ENCODE measurements around the gene CD109.
A peak's percentile ranks its signal among the peaks of the same experiment; 100 is the strongest.
"Not testable (repeated sequence)": the region's sequence is repeated elsewhere in the genome, so short reads cannot be mapped to it uniquely, and the experiment has no call there.

The CD109 gene

DNA sequence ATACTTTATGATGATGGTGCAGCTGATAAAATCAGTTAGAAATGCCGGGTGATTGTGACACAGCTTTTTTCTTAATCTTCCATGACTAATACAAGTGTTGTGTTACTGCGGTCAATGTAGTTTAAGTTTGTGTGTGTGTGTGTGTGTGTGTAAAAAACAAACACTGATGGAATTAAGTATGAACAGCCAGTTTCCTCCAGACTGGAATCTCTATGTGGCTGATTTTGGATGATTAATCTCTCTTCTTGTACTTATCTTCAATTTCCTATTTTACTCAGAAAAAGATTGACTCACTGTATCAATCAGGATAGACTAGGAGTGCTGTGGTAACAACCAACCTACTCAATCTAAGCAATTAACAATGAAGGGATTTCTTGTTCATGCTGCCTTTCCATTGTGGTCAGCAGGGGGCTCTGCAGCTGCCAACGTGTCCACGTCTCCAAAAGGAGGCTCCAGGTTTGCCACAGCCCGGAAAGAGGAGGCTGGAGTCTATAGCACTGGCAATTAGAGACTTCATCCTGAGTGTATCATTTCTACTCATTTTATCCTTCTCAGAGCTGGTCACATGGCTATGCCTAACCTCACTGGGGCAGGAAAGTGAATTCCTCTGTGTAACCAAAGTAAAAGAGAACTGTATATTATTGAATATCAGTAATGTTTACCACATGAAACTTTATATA lies 107.7 kb downstream of the CD109 start:
- no peak overlapping the region for H3K4me3 ChIP-seq (ENCODE audit: low read length)
- TF ChIP-seq, protein P1, sequence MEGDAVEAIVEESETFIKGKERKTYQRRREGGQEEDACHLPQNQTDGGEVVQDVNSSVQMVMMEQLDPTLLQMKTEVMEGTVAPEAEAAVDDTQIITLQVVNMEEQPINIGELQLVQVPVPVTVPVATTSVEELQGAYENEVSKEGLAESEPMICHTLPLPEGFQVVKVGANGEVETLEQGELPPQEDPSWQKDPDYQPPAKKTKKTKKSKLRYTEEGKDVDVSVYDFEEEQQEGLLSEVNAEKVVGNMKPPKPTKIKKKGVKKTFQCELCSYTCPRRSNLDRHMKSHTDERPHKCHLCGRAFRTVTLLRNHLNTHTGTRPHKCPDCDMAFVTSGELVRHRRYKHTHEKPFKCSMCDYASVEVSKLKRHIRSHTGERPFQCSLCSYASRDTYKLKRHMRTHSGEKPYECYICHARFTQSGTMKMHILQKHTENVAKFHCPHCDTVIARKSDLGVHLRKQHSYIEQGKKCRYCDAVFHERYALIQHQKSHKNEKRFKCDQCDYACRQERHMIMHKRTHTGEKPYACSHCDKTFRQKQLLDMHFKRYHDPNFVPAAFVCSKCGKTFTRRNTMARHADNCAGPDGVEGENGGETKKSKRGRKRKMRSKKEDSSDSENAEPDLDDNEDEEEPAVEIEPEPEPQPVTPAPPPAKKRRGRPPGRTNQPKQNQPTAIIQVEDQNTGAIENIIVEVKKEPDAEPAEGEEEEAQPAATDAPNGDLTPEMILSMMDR (conservative IDR thresholded peaks at IDR 0.05; ENCODE audit: low read depth, low read length), result peak; percentile 79
- peak; percentile 84 for DNase-seq (ENCODE audit: low read depth)

GRCh38 chr6:73805221-73805620 lies 109.2 kb downstream of the CD109 start:
- DNase-seq (ENCODE audit: low read depth), result not testable (repeated sequence)

DNA sequence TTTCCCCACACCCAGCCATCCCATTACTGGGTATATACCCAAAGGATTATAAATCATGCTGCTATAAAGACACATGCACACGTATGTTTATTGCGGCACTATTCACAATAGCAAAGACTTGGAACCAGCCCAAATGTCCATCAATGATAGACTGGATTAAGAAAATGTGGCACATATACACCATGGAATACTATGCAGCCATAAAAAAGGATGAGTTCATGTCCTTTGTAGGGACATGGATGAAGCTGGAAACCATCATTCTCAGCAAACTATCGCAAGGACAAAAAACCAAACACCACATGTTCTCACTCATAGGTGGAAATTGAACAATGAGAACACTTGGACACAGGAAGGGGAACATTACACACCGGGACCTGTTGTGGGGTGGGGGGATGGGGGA lies 110.0 kb downstream of the CD109 start:
- DNase-seq (ENCODE audit: low read depth); H3K4me3 ChIP-seq (ENCODE audit: low read length): not testable (repeated sequence)

More at GRCh38 chr6:73805221-73805620, 109.2 kb downstream of the CD109 start:
- H3K4me3 ChIP-seq (ENCODE audit: low read length), result not testable (repeated sequence)

DNA sequence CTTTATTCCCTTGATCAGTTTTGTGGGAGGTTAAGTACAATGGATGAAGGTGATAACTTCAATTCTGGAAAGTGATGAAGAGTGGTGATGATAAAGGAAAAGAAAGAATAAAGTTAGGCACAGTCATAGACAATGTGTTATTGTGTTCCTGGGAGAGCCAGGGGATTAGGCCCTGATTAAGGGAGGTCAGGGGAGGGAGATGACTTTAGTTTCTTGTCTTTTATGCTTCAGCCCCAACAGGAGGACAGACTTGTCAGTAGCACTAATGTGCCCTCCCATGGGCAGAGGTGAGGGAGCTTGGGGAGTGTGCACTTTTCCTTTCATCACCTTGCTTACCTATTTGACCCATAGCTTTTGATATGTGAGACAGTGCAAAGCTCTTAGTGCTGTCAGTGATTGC lies 115.7 kb downstream of the CD109 start:
- no peak for DNase-seq (ENCODE audit: low read depth)
- TF ChIP-seq, protein P1 (conservative IDR thresholded peaks at IDR 0.05; ENCODE audit: low read depth, low read length), result no peak

GRCh38 chr6:73817253-73817652 lies 121.2 kb downstream of the CD109 start:
- no peak overlapping the region for H3K4me3 ChIP-seq (ENCODE audit: low read length)
- TF ChIP-seq, protein P1 (conservative IDR thresholded peaks at IDR 0.05; ENCODE audit: low read depth, low read length), result no peak
- no peak for DNase-seq (ENCODE audit: low read depth)

More for the DNA sequence above, 115.7 kb downstream of the CD109 start:
- no peak overlapping the region for H3K4me3 ChIP-seq (ENCODE audit: low read length)

- no peak for DNase-seq (ENCODE audit: low read depth)
- H3K4me3 ChIP-seq (ENCODE audit: low read length), result no peak overlapping the region
- TF ChIP-seq, protein P1 (conservative IDR thresholded peaks at IDR 0.05; ENCODE audit: low read depth, low read length), result no peak
These were observed 127.2 kb downstream of the CD109 start for GRCh38 chr6:73823046-73823735.

DNA sequence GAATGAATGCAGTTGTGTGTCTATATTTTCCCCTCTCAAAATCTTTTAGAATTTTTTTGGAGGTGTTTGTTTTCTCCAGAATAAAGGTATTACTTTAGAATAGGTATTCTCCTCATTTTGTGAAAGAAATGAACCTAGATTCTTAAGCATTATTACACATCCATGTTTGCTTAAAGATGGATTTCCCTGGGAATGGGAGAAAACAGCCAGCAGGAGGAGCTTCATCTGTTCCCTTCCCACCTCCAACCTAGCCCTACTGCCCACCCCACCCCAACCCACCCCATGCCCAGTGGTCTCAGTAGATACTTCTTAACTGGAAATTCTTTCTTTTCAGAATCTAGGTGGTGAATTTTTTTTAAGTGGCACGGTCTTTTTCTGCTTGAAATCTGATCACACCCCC lies 127.8 kb downstream of the CD109 start:
- TF ChIP-seq, protein P1 (conservative IDR thresholded peaks at IDR 0.05; ENCODE audit: low read depth, low read length), result peak; percentile 11
- no peak for DNase-seq (ENCODE audit: low read depth)
- no peak overlapping the region for H3K4me3 ChIP-seq (ENCODE audit: low read length)

GRCh38 chr6:73826571-73826970 lies 130.6 kb downstream of the CD109 start:
- no peak for DNase-seq (ENCODE audit: low read depth)
- TF ChIP-seq, protein P1 (conservative IDR thresholded peaks at IDR 0.05; ENCODE audit: low read depth, low read length), result no peak
- no peak overlapping the region for H3K4me3 ChIP-seq (ENCODE audit: low read length)

Data from retinal pigment epithelial cell (primary cell).